ENCODE measurements around the gene GSK3A. TPM values are rescaled to one million over a fixed set of nuclear protein-coding genes. Genes with fewer than 3 reads are reported as not detected.

Gene GSK3A
- total and polyA plus RNA-seq, 2 donors (not counting 1 experiment from before 2014, with no cell fraction given): 38.5 to 42.0 TPM

DNA sequence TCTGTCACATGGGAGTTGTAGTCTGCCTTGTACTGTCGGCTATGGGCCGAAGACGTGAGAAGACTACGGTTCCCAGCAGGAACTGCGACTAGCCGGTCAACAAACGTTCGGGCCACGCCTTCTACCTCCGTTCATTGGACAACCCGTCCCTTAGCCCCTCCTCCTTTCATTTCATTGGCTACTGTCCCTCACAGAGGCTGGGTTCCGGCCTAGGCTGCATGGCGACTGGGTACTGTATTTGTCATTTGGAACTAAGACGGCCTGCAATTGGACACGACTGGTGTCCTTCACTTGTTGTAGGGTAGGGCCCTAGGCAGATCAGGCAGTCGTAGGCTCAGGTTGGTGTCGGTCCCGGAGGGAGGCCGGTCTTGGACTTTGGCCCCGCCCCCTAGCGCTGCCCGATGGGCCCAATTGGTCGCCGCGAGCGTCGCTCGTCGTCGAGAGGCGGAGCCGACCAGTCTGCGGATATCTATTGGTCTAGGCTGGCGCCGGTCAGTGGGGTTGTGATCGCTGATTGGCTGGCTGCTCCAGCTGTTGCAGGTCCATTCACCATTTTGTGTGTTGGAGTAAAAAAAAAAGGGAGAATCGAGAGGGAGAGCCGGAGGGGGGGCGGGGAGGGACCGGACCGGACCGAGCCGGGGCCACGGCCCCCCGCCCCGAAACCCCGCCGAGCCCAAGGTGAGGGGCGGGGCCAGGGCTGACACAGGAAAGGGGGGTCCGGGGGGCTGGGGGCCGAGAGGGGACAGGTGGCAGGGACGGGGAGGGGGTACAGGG is 26.5 kb upstream of the GSK3A start, which contains the start of gene CIC:
TSS of gene CIC (plus strand) at position 549 of the 774 bp plus-strand sequence. CDS start 2,532 bp downstream, outside the sequence.
- POLR2A ChIA-PET: interaction anchor here (0.5 to 2.6 kb wide), 7 partner anchors 11 to 1006 kb away, joined by 3 to 21 read pairs (median 4); partner anchors contain the start of gene ERF
- Histone ChIP-seq H3K9me3 (ENCODE audit: control extremely low read depth in 1 of 3, control insufficient read depth in 2 of 3, insufficient read depth in 1 of 3, low read length in 2 of 3) (no peaks in the 10 kb centered on the region), H3K36me3 (replicated peaks in 1 of 2; ENCODE audit: control extremely low read depth in 1 of 2, control insufficient read depth in 1 of 2, extremely low read depth in 1 of 2, insufficient read depth in 2 of 2, low read length in 1 of 2) (peaks cover 0 to 19% of the 10 kb centered on the region in 2 experiments), H4K20me1 (ENCODE audit: control insufficient read depth, insufficient read depth, low read length, poor library complexity, severe bottlenecking) (no peaks in the 10 kb centered on the region), H3K4me2 (replicated peaks; ENCODE audit: low read depth, low read length, poor library complexity, severe bottlenecking) (peak within 1 kb of the TSS; percentile 95), H3K79me2 (ENCODE audit: control insufficient read depth, insufficient read depth, low read length) (peaks cover 45% of the 10 kb centered on the region), H3K9ac (ENCODE audit: low read length) (peak within 1 kb of the TSS; percentile 98), H3K27me3 (replicated peaks in 1 of 4; ENCODE audit: control extremely low read depth in 1 of 4, control insufficient read depth in 3 of 4, insufficient read depth in 4 of 4, low read length in 3 of 4) (no peaks in the 10 kb centered on the region), H3K4me1 (ENCODE audit: control insufficient read depth in 2 of 2, insufficient read depth in 2 of 2, low read length in 2 of 2) (peaks cover 26 to 32% of the 10 kb centered on the region in 2 donors), H3K4me3 (ENCODE audit: control extremely low read depth in 1 of 5, extremely low read depth in 1 of 5, insufficient read depth in 1 of 5, low read depth in 2 of 5, low read length in 4 of 5) (peak within 1 kb of the TSS; percentile 74 to 95 (median 90)), H3K27ac (ENCODE audit: low read length in 2 of 2) (peak within 1 kb of the TSS; percentile 98 to 100), H2AFZ (ENCODE audit: insufficient read depth, low read depth, low read length, poor library complexity, severe bottlenecking) (peak within 1 kb of the TSS; percentile 92)
- peak; percentile 76 for ATAC-seq (ENCODE audit: low read depth)
- intact Hi-C loops (cut with micrococcal nuclease): loop anchor here (1.0 kb wide), 8 partner anchors 11 to 56 kb away; partner anchors contain the start of genes DEDD2, ERF, MEGF8 and PAFAH1B3
- peaks cover 24% of the 10 kb centered on the region for H3K4me1 Mint-ChIP-seq
- H3K27me3 Mint-ChIP-seq: no peaks in the 10 kb centered on the region
- DNase-seq: peak; percentile 100
- peak within 1 kb of the TSS; percentile 88 for H3K4me3 Mint-ChIP-seq
- peak within 1 kb of the TSS; percentile 96 for H3K27ac Mint-ChIP-seq
- 0% methylated on average over 48 of the region's 52 CpGs for WGBS (ENCODE audit: insufficient coverage)
- CTCF ChIA-PET: interaction anchor here (2.0 to 2.6 kb wide), 2 partner anchors 10 to 22 kb away, joined by 5 to 13 read pairs; no protein-coding TSS in a partner anchor
- no peaks in the 10 kb centered on the region for H3K9me3 Mint-ChIP-seq (ENCODE audit: insufficient read depth)
- TF ChIP-seq EZH2 (IDR thresholded peaks at IDR 0.05; ENCODE audit: borderline replicate concordance, insufficient read depth, low read depth, low read length, poor library complexity, severe bottlenecking) (no peak), CTCF (IDR thresholded peaks at IDR 0.05) (no peak)
